ENCODE data around the gene PTRH2.

DNA sequence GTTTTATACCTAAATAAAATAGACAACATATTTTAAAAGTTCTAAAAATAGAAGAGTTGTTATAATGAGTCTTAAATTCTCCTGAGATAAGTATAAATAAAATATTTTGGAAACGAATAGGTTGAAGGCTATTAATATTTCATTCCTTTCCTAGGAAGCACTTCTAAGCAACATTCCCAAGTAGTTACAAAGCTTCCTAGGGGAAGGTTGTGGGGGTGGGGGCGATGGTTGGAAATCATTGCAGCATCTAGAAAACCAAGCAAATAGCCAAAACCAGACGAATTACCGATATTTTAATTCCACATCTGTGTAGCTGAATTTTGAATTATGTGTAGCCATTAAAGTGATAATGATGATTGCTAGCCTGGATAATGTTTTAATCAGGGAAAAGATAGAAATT, 26.9 kb downstream of the PTRH2 start:
- no peak for TF ChIP-seq POLR2A (IDR thresholded peaks at IDR 0.05)
- no peak for TF ChIP-seq CTCF (IDR thresholded peaks at IDR 0.05 in 4 of 5, conservative IDR thresholded peaks at IDR 0.05 in 1 of 5)

All from gastrocnemius medialis (tissue), 4 donors.